ENCODE results near the gene HNF1A.

DNA sequence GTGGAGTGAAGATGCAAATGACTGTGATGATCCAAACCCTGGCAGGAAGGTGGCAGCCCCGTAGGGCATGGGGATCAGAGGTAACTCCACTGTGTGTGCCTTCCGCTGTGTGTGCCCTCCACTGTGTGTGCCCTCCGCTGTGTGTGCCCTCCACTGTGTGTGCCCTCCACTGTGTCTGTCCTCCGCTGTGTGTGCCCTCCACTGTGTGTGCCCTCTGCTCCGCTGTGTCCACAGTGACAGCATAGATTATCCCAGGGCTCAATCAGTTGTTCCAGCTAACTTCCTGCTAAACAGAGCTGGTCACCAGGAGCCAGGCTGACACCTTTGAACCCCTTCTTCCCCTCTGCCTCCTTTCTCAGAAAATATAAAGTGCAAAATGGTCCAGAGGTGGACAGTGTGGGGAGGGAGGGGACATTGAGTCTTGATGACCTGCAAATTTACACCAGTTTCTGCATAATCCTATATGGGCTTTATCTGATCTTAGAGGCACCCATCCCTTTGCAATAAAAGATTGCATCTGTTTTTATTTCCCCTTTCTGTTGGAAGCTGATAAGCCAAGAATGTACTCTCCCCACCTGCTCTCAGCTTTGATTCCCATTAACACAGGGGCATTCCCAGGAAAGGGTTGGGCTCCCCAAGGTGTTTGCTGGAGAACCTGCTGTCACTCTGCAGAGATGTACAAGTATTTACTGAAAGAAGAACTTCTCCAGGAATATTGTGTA, 21.6 kb upstream of the HNF1A start:
- TF ChIP-seq, protein P1, sequence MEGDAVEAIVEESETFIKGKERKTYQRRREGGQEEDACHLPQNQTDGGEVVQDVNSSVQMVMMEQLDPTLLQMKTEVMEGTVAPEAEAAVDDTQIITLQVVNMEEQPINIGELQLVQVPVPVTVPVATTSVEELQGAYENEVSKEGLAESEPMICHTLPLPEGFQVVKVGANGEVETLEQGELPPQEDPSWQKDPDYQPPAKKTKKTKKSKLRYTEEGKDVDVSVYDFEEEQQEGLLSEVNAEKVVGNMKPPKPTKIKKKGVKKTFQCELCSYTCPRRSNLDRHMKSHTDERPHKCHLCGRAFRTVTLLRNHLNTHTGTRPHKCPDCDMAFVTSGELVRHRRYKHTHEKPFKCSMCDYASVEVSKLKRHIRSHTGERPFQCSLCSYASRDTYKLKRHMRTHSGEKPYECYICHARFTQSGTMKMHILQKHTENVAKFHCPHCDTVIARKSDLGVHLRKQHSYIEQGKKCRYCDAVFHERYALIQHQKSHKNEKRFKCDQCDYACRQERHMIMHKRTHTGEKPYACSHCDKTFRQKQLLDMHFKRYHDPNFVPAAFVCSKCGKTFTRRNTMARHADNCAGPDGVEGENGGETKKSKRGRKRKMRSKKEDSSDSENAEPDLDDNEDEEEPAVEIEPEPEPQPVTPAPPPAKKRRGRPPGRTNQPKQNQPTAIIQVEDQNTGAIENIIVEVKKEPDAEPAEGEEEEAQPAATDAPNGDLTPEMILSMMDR (IDR thresholded peaks at IDR 0.05) = no peak
- TF ChIP-seq POLR2AphosphoS5 (IDR thresholded peaks at IDR 0.05) (no peak), POLR2A (IDR thresholded peaks at IDR 0.05) (no peak), EP300 (IDR thresholded peaks at IDR 0.05) (no peak)

All from gastroesophageal sphincter (tissue), 3 donors.